ENCODE measurements around the gene GRAMD2B.
A peak's percentile ranks its signal among the peaks of the same experiment; 100 is the strongest.

Gene GRAMD2B

GRCh38 chr5:126483156-126483555 is 59.9 kb downstream of the GRAMD2B start:
- DNase-seq = no peak

- no peak for DNase-seq
Observed at GRCh38 chr5:126484253-126484652, 61.0 kb downstream of the GRAMD2B start.

- DNase-seq = no peak
Observed at GRCh38 chr5:126486332-126486731, 63.1 kb downstream of the GRAMD2B start.

GRCh38 chr5:126487596-126487995 is 64.4 kb downstream of the GRAMD2B start:
- no peak for DNase-seq

GRCh38 chr5:126488443-126489065 is 65.3 kb downstream of the GRAMD2B start:
- DNase-seq = no peak

GRCh38 chr5:126490167-126490940 is 67.1 kb downstream of the GRAMD2B start:
- no peak for DNase-seq

- no peak for DNase-seq
Observed at GRCh38 chr5:126492939-126493338, 69.7 kb downstream of the GRAMD2B start.

GRCh38 chr5:126494393-126494792 is 71.2 kb downstream of the GRAMD2B start:
- DNase-seq = no peak

GRCh38 chr5:126497506-126497905 is 74.3 kb downstream of the GRAMD2B start:
- no peak for DNase-seq

GRCh38 chr5:126499278-126499677 is 76.1 kb downstream of the GRAMD2B start:
- DNase-seq = no peak

GRCh38 chr5:126499853-126500342 is 76.7 kb downstream of the GRAMD2B start:
- no peak for DNase-seq

- DNase-seq = no peak
Observed at GRCh38 chr5:126501448-126501847, 78.2 kb downstream of the GRAMD2B start.

- no peak for DNase-seq
Observed at GRCh38 chr5:126503602-126504104, 80.4 kb downstream of the GRAMD2B start.

GRCh38 chr5:126506079-126506478 is 82.9 kb downstream of the GRAMD2B start:
- no peak for DNase-seq

GRCh38 chr5:126508251-126508961 is 85.2 kb downstream of the GRAMD2B start:
- DNase-seq = no peak

GRCh38 chr5:126508962-126509279 is 85.7 kb downstream of the GRAMD2B start:
- DNase-seq = no peak

GRCh38 chr5:126509339-126509738 is 86.1 kb downstream of the GRAMD2B start:
- DNase-seq = no peak

- no peak for DNase-seq
Observed at GRCh38 chr5:126511961-126512360, 88.8 kb downstream of the GRAMD2B start.

GRCh38 chr5:126512451-126512850 is 89.2 kb downstream of the GRAMD2B start:
- no peak for DNase-seq

- no peak for DNase-seq
Observed at GRCh38 chr5:126513302-126513701, 90.1 kb downstream of the GRAMD2B start.

GRCh38 chr5:126513703-126514102 is 90.5 kb downstream of the GRAMD2B start:
- no peak for DNase-seq

GRCh38 chr5:126514131-126514557 is 90.9 kb downstream of the GRAMD2B start:
- DNase-seq = peak; percentile 37

- no peak for DNase-seq
Observed at GRCh38 chr5:126514558-126515141, 91.4 kb downstream of the GRAMD2B start.
